Measurements from ENCODE around the gene HEG1. TPM values are rescaled to one million over a fixed set of nuclear protein-coding genes. Genes with fewer than 3 reads are reported as not detected.

Gene HEG1
- total RNA-seq, 2 experiments from 2014 or later = 24.5 to 25.8 TPM

- no peak overlapping the region for H3K4me3 Mint-ChIP-seq
- peaks cover 3% of the 10 kb centered on the region for H3K36me3 Mint-ChIP-seq (ENCODE audit: low read depth)
- intact Hi-C loops (cut with micrococcal nuclease) = no loop called here
- peaks cover 3% of the 10 kb centered on the region for H3K4me1 Mint-ChIP-seq (ENCODE audit: low read depth)
- H3K27ac Mint-ChIP-seq = no peak overlapping the region
- H3K27me3 Mint-ChIP-seq = peaks cover 10% of the 10 kb centered on the region
- ChIA-PET CTCF (no interaction called here), POLR2A (no interaction called here)
- TF ChIP-seq CTCF (IDR thresholded peaks at IDR 0.05) = no peak
- no peak for DNase-seq
- no peak for ATAC-seq
- H3K9me3 Mint-ChIP-seq = peaks cover 6% of the 10 kb centered on the region
Measured at GRCh38 chr3:125102470-125102869, 46.7 kb upstream of the HEG1 start.

GRCh38 chr3:125098611-125099291, 43.0 kb upstream of the HEG1 start:
- Mint-ChIP-seq H3K4me1 (ENCODE audit: low read depth) (no peaks in the 10 kb centered on the region), H3K27me3 (peaks cover 8% of the 10 kb centered on the region), H3K27ac (no peak overlapping the region), H3K9me3 (peaks cover 3% of the 10 kb centered on the region), H3K36me3 (ENCODE audit: low read depth) (peaks cover 3% of the 10 kb centered on the region), H3K4me3 (no peak overlapping the region)
- DNase-seq (no peak), ATAC-seq (no peak)
- intact Hi-C loops (cut with micrococcal nuclease) = no loop called here
- ChIA-PET CTCF (interaction anchor here (0.6 to 1.6 kb wide), 2 partner anchors 8 to 239 kb away, joined by 3 read pairs; no protein-coding TSS in a partner anchor), POLR2A (interaction anchor here (1.0 to 1.5 kb wide), 2 partner anchors 9 to 11 kb away, joined by 3 read pairs; no protein-coding TSS in a partner anchor)
- no peak for TF ChIP-seq CTCF (IDR thresholded peaks at IDR 0.05)

- TF ChIP-seq CTCF (IDR thresholded peaks at IDR 0.05) = no peak
- ChIA-PET CTCF (no interaction called here), POLR2A (no interaction called here)
- no peaks in the 10 kb centered on the region for H3K4me1 Mint-ChIP-seq (ENCODE audit: low read depth)
- DNase-seq (no peak), ATAC-seq (no peak)
- H3K4me3 Mint-ChIP-seq = no peak overlapping the region
- no peak overlapping the region for H3K27ac Mint-ChIP-seq
- H3K27me3 Mint-ChIP-seq = peaks cover 2% of the 10 kb centered on the region
- peaks cover 4% of the 10 kb centered on the region for H3K9me3 Mint-ChIP-seq
- H3K36me3 Mint-ChIP-seq (ENCODE audit: low read depth) = no peaks in the 10 kb centered on the region
- intact Hi-C loops (cut with micrococcal nuclease) = no loop called here
Measured at GRCh38 chr3:125090649-125091048, 34.9 kb upstream of the HEG1 start.

- DNase-seq (no peak), ATAC-seq (no peak)
- ChIA-PET CTCF (no interaction called here), POLR2A (no interaction called here)
- H3K27ac Mint-ChIP-seq = no peak overlapping the region
- peaks cover 2% of the 10 kb centered on the region for H3K27me3 Mint-ChIP-seq
- intact Hi-C loops (cut with micrococcal nuclease) = no loop called here
- peaks cover 4% of the 10 kb centered on the region for H3K9me3 Mint-ChIP-seq
- no peak overlapping the region for H3K4me3 Mint-ChIP-seq
- no peak for TF ChIP-seq CTCF (IDR thresholded peaks at IDR 0.05)
- no peaks in the 10 kb centered on the region for H3K36me3 Mint-ChIP-seq (ENCODE audit: low read depth)
- H3K4me1 Mint-ChIP-seq (ENCODE audit: low read depth) = no peaks in the 10 kb centered on the region
Measured at GRCh38 chr3:125087768-125088391, 32.1 kb upstream of the HEG1 start.

- ChIA-PET POLR2A (no interaction called here), CTCF (no interaction called here)
- H3K36me3 Mint-ChIP-seq (ENCODE audit: low read depth) = no peaks in the 10 kb centered on the region
- no peak overlapping the region for H3K4me3 Mint-ChIP-seq
- TF ChIP-seq CTCF (IDR thresholded peaks at IDR 0.05) = no peak
- no peaks in the 10 kb centered on the region for H3K9me3 Mint-ChIP-seq
- H3K27ac Mint-ChIP-seq = no peak overlapping the region
- DNase-seq (no peak), ATAC-seq (no peak)
- intact Hi-C loops (cut with micrococcal nuclease) = no loop called here
- H3K4me1 Mint-ChIP-seq (ENCODE audit: low read depth) = no peaks in the 10 kb centered on the region
- H3K27me3 Mint-ChIP-seq = peaks cover 2% of the 10 kb centered on the region
Measured at GRCh38 chr3:125085166-125085565, 29.4 kb upstream of the HEG1 start.
